PC-9 (cell line): ENCODE data around the gene DSTN.

Source experiments
- EZH2 ChIP-seq: fragments of 200-600 bp; sonication (generic); IDR thresholded peaks from 2 replicates; pipeline ENCODE4 v1.8.0; 2017; ENCODE audit warnings: antibody characterized with exemption, low read depth
- TF ChIP-seq, protein P1 (sequence below): fragments of 200-600 bp; sonication (generic); conservative IDR thresholded peaks from 2 replicates; pipeline ENCODE4 v1.6.1; 2017; ENCODE audit warnings: mixed run types, antibody characterized with exemption, mild to moderate bottlenecking, moderate library complexity

DNA sequence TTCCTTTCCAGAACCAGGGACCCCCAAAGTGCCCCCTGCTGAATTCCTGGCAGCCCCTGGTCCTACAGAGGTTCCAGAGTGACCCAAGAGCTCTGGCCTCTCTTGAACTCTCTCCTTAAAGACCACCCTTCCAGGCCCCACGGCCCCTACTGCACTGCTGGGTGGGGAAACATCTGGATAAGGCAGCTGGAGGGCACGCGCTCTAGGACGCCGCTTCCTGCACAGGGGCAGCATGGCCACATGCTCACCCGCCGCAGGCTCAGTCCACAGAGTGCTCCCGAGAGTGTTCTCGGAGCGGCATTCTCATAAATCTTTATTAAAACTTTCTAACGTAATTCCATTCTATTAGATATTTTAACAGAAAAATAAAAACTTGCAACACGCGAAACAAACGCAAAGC lies 75.1 kb downstream of the DSTN start:
- TF ChIP-seq, protein P1, sequence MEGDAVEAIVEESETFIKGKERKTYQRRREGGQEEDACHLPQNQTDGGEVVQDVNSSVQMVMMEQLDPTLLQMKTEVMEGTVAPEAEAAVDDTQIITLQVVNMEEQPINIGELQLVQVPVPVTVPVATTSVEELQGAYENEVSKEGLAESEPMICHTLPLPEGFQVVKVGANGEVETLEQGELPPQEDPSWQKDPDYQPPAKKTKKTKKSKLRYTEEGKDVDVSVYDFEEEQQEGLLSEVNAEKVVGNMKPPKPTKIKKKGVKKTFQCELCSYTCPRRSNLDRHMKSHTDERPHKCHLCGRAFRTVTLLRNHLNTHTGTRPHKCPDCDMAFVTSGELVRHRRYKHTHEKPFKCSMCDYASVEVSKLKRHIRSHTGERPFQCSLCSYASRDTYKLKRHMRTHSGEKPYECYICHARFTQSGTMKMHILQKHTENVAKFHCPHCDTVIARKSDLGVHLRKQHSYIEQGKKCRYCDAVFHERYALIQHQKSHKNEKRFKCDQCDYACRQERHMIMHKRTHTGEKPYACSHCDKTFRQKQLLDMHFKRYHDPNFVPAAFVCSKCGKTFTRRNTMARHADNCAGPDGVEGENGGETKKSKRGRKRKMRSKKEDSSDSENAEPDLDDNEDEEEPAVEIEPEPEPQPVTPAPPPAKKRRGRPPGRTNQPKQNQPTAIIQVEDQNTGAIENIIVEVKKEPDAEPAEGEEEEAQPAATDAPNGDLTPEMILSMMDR, result no peak
- TF ChIP-seq EZH2, result no peak
